H9 (cell line): ENCODE data around the gene PRSS21. TPM values are rescaled to one million over a fixed set of nuclear protein-coding genes. Genes with fewer than 3 reads are reported as not detected.

Experiments
- DNase-seq: peaks from one replicate; pipeline ENCODE4 v3.0.0-alpha.2; 2017
- H2AFZ ChIP-seq: one replicate; pipeline ENCODE4 v1.6.1; 2013; ENCODE audit warnings: mild to moderate bottlenecking, low read length, control low read depth, moderate library complexity
- H2AK5ac ChIP-seq: 2 replicates; pipeline ENCODE4 v1.6.1; 2013; ENCODE audit warnings: low read length, control low read depth, mixed read lengths; ENCODE audit not compliant: insufficient read length
- H2BK120ac ChIP-seq: one replicate; pipeline ENCODE4 v1.6.1; 2013; ENCODE audit warnings: low read depth, mild to moderate bottlenecking, low read length, control low read depth, inconsistent platforms; ENCODE audit not compliant: poor library complexity, severe bottlenecking
- H2BK12ac ChIP-seq: 2 replicates; pipeline ENCODE4 v1.6.1; 2013; ENCODE audit warnings: low read length, control low read depth, mixed read lengths, low read depth; ENCODE audit not compliant: insufficient read length
- H2BK15ac ChIP-seq: 2 replicates; pipeline ENCODE4 v1.6.1; 2013; ENCODE audit warnings: low read depth, low read length, control low read depth
- H2BK20ac ChIP-seq: one replicate; pipeline ENCODE4 v1.6.1; 2013; ENCODE audit warnings: low read depth, mild to moderate bottlenecking, low read length, control low read depth, inconsistent platforms; ENCODE audit not compliant: poor library complexity, severe bottlenecking
- H2BK5ac ChIP-seq: 2 replicates; pipeline ENCODE4 v1.6.1; 2013; ENCODE audit warnings: low read length, control low read depth, mixed read lengths; ENCODE audit not compliant: insufficient read length
- H3K14ac ChIP-seq: 2 replicates; pipeline ENCODE4 v1.6.1; 2013; ENCODE audit warnings: low read length, control low read depth; ENCODE audit not compliant: insufficient read depth
- H3K18ac ChIP-seq: 2 replicates; pipeline ENCODE4 v1.6.1; 2013; ENCODE audit warnings: low read depth, mild to moderate bottlenecking, mixed read lengths, low read length, control low read depth; ENCODE audit not compliant: insufficient read length
- H3K23ac ChIP-seq: 2 replicates; pipeline ENCODE4 v1.6.1; 2013; ENCODE audit warnings: low read length, control low read depth, mixed read lengths, low read depth; ENCODE audit not compliant: insufficient read length
- H3K23me2 ChIP-seq: 2 replicates; pipeline ENCODE4 v1.6.1; 2013; ENCODE audit warnings: low read depth, mild to moderate bottlenecking, mixed read lengths, low read length, control low read depth; ENCODE audit not compliant: insufficient read length, poor library complexity, severe bottlenecking
- H3K27ac ChIP-seq: 2 replicates; pipeline ENCODE4 v1.5.1; 2013; ENCODE audit warnings: low read length, control low read depth, mixed read lengths, low read depth; ENCODE audit not compliant: insufficient read length
- H3K27me3 ChIP-seq: 2 replicates; pipeline ENCODE4 v1.6.1; 2013; ENCODE audit warnings: low read length, control low read depth, inconsistent platforms; ENCODE audit not compliant: insufficient read depth
- H3K4ac ChIP-seq: 2 replicates; pipeline ENCODE4 v1.6.1; 2013; ENCODE audit warnings: low read depth, mild to moderate bottlenecking, control low read depth, inconsistent platforms, low read length, moderate library complexity
- H3K4me1 ChIP-seq: 2 replicates; pipeline ENCODE4 v1.6.1; 2013; ENCODE audit warnings: low read length, control low read depth, inconsistent platforms; ENCODE audit not compliant: insufficient read depth
- H3K4me2 ChIP-seq: 2 replicates; pipeline ENCODE4 v1.6.1; 2013; ENCODE audit warnings: low read length, control low read depth, mixed read lengths; ENCODE audit not compliant: insufficient read length, insufficient read depth
- H3K56ac ChIP-seq: 2 replicates; pipeline ENCODE4 v1.6.1; 2013; ENCODE audit warnings: low read depth, mild to moderate bottlenecking, mixed read lengths, low read length, control low read depth; ENCODE audit not compliant: insufficient read length
- H3K79me1 ChIP-seq: 2 replicates; pipeline ENCODE4 v1.6.1; 2013; ENCODE audit warnings: low read depth, mild to moderate bottlenecking, moderate library complexity, low read length, control low read depth, inconsistent platforms; ENCODE audit not compliant: insufficient read depth, poor library complexity, severe bottlenecking
- H3K79me2 ChIP-seq: 2 replicates; pipeline ENCODE4 v1.6.1; 2013; ENCODE audit warnings: low read length, control low read depth, inconsistent platforms; ENCODE audit not compliant: insufficient read depth
- H3K9ac ChIP-seq: 2 replicates; pipeline ENCODE4 v1.6.1; 2013; ENCODE audit warnings: low read length, control low read depth, mixed read lengths; ENCODE audit not compliant: insufficient read length; ENCODE audit errors: extremely low read depth
- H3K9me3 ChIP-seq: one replicate; pipeline ENCODE4 v1.6.1; 2013; ENCODE audit warnings: low read depth, low read length, inconsistent platforms; ENCODE audit not compliant: control insufficient read depth
- H3T11ph ChIP-seq: one replicate; pipeline ENCODE4 v1.6.1; 2013; ENCODE audit warnings: mild to moderate bottlenecking, low read length, control low read depth, inconsistent platforms
- H4K20me1 ChIP-seq: one replicate; pipeline ENCODE4 v1.6.1; 2013; ENCODE audit not compliant: control insufficient read depth, insufficient read length, insufficient read depth
- H4K5ac ChIP-seq: 2 replicates; pipeline ENCODE4 v1.6.1; 2013; ENCODE audit warnings: low read depth, mild to moderate bottlenecking, mixed read lengths, low read length, control low read depth; ENCODE audit not compliant: insufficient read length
- H4K8ac ChIP-seq: replicated peaks from 2 replicates; pipeline ENCODE4 v1.6.1; 2013; ENCODE audit warnings: low read length, control low read depth, mixed read lengths, low read depth; ENCODE audit not compliant: insufficient read length
- H4K91ac ChIP-seq: 2 replicates; pipeline ENCODE4 v1.6.1; 2013; ENCODE audit warnings: low read depth, mild to moderate bottlenecking, moderate library complexity, mixed read lengths, low read length, control low read depth; ENCODE audit not compliant: insufficient read length
- H3K27ac Mint-ChIP-seq, 3 experiments: 2 replicates in 2 of 3; 3 replicates in 1 of 3; pipeline ENCODE4 v1.8.0; 2020 to 2021; ENCODE audit warnings: mixed read lengths in 3 of 3, mild to moderate bottlenecking in 1 of 3, moderate library complexity in 1 of 3
- H3K27me3 Mint-ChIP-seq: 2 replicates; pipeline ENCODE4 v1.8.0; 2021; ENCODE audit warnings: low read depth, mild to moderate bottlenecking, moderate library complexity, mixed read lengths
- H3K36me3 Mint-ChIP-seq, 3 experiments: 2 replicates in 2 of 3; 3 replicates in 1 of 3; pipeline ENCODE4 v1.8.0; 2020 to 2021; ENCODE audit warnings: low read depth in 3 of 3, mixed read lengths in 3 of 3; ENCODE audit not compliant: insufficient read depth in 1 of 3
- H3K4me1 Mint-ChIP-seq, 2 experiments: 2 replicates each; pipeline ENCODE4 v1.8.0; 2020; ENCODE audit warnings: mixed read lengths in 2 of 2
- H3K4me3 Mint-ChIP-seq, 2 experiments: 2 replicates in 1 of 2; 3 replicates in 1 of 2; pipeline ENCODE4 v1.8.0; 2020 to 2021; ENCODE audit warnings: mild to moderate bottlenecking in 2 of 2, mixed read lengths in 2 of 2, moderate library complexity in 1 of 2
- H3K9me3 Mint-ChIP-seq, 2 experiments: 2 replicates in 1 of 2; 3 replicates in 1 of 2; pipeline ENCODE4 v1.8.0; 2020; ENCODE audit warnings: mild to moderate bottlenecking in 2 of 2, mixed read lengths in 2 of 2, moderate library complexity in 1 of 2
- WGBS: extraction: QIAGEN DNeasy Blood & Tissue Kit; methylation state at CpG from one replicate; pipeline ENCODE4 v1.1.7; 2013; ENCODE audit warnings: missing lambda C conversion rate, low lambda C conversion rate, mixed read lengths; ENCODE audit not compliant: insufficient read length; ENCODE audit errors: extremely low coverage; 5-methylcytosine and 5-hydroxymethylcytosine counted together
- total RNA-seq: library from RNA; stranded (reverse); gene quantifications from 2 replicates; pipeline ENCODE4 v1.2.1, GENCODE V29; 2021
- TF ChIP-seq, protein P1 (sequence below): fragments of 200-600 bp; sonication (generic); conservative IDR thresholded peaks from 3 replicates; pipeline ENCODE4 v1.8.0; 2021; ENCODE audit warnings: antibody characterized with exemption, mild to moderate bottlenecking

The PRSS21 gene
- total RNA-seq, 1 experiment from 2014 or later = not detected

DNA sequence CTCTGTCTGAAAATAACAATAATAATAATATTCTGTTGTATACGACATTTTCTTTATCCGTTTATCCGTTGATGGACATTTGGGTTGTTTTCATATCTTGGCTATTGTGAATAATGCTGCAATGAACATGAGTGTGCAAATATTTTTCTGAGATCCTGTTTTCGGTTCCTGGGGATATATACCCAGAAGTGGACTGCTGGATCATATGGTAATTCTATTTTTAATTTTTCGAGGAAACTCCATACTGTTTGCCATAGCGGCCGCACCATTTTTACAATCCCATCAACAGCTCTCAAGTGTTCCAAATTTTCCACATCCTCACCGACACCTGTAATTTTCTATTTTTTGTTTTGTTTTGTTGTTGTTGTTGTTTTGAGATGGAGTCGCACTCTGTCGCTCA lies 24.1 kb upstream of the PRSS21 start:
- Histone ChIP-seq H2AFZ (no peak overlapping the region), H3K4me1 (no peaks in the 10 kb centered on the region), H3K79me1 (no peaks in the 10 kb centered on the region), H2BK12ac (no peak overlapping the region), H2BK120ac (no peak overlapping the region), H4K5ac (no peak overlapping the region), H3K27ac (no peak overlapping the region), H4K91ac (no peak overlapping the region), H3K23ac (no peak overlapping the region), H3K23me2 (no peaks in the 10 kb centered on the region), H4K8ac (no peak overlapping the region), H2BK15ac (no peak overlapping the region), H3K18ac (no peak overlapping the region), H2BK5ac (no peak overlapping the region), H3K27me3 (no peaks in the 10 kb centered on the region), H3K9ac (no peak overlapping the region), H3K9me3 (no peaks in the 10 kb centered on the region), H2BK20ac (no peak overlapping the region), H3K79me2 (no peaks in the 10 kb centered on the region), H3K4me2 (no peak overlapping the region), H3K56ac (no peak overlapping the region), H3T11ph (no peak overlapping the region), H2AK5ac (no peak overlapping the region), H4K20me1 (no peaks in the 10 kb centered on the region), H3K14ac (no peak overlapping the region), H3K4ac (no peak overlapping the region)
- DNase-seq = no peak
- Mint-ChIP-seq H3K27ac (no peak overlapping the region), H3K9me3 (no peaks in the 10 kb centered on the region), H3K4me1 (peaks cover 8 to 15% of the 10 kb centered on the region in 2 experiments; a peak in 3 of 4 replicates), H3K36me3 (no peaks in the 10 kb centered on the region; a peak in 1 of 7 replicates), H3K27me3 (peaks cover 32% of the 10 kb centered on the region), H3K4me3 (no peak overlapping the region)
- TF ChIP-seq, protein P1, sequence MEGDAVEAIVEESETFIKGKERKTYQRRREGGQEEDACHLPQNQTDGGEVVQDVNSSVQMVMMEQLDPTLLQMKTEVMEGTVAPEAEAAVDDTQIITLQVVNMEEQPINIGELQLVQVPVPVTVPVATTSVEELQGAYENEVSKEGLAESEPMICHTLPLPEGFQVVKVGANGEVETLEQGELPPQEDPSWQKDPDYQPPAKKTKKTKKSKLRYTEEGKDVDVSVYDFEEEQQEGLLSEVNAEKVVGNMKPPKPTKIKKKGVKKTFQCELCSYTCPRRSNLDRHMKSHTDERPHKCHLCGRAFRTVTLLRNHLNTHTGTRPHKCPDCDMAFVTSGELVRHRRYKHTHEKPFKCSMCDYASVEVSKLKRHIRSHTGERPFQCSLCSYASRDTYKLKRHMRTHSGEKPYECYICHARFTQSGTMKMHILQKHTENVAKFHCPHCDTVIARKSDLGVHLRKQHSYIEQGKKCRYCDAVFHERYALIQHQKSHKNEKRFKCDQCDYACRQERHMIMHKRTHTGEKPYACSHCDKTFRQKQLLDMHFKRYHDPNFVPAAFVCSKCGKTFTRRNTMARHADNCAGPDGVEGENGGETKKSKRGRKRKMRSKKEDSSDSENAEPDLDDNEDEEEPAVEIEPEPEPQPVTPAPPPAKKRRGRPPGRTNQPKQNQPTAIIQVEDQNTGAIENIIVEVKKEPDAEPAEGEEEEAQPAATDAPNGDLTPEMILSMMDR = no peak
- WGBS = no CpG with 5 or more reads among the region's 10 CpGs
